Uterus (tissue), 2 donors: ENCODE data around the gene SUFU.

ENCODE experiments used
- CTCF ChIP-seq, 4 experiments: fragments of 200-600 bp in 2 of 4; fragments of 450-650 bp in 2 of 4; sonication (generic) in 2 of 4; IDR thresholded peaks; one replicate each; pipeline ENCODE4 v1.5.1; 2016 to 2019; ENCODE audit warnings: antibody characterized with exemption in 4 of 4, mild to moderate bottlenecking in 2 of 4, moderate library complexity in 1 of 4
- POLR2A ChIP-seq, 2 donors: fragments of 450-650 bp; IDR thresholded peaks; one replicate each; pipeline ENCODE4 v1.6.1; 2016; ENCODE audit warnings: antibody characterized with exemption in 2 of 2, mild to moderate bottlenecking in 1 of 2, moderate library complexity in 1 of 2

- no peak for TF ChIP-seq CTCF (IDR thresholded peaks at IDR 0.05)
- TF ChIP-seq POLR2A (IDR thresholded peaks at IDR 0.05) = no peak
Observed at GRCh38 chr10:102458656-102459055, 45.1 kb upstream of the SUFU start.
